Measurements from ENCODE around the gene CSN2. TPM values are rescaled to one million over a fixed set of nuclear protein-coding genes. Genes with fewer than 3 reads are reported as not detected.

The CSN2 gene
- total RNA-seq, 2 experiments from 2014 or later, result not detected

DNA sequence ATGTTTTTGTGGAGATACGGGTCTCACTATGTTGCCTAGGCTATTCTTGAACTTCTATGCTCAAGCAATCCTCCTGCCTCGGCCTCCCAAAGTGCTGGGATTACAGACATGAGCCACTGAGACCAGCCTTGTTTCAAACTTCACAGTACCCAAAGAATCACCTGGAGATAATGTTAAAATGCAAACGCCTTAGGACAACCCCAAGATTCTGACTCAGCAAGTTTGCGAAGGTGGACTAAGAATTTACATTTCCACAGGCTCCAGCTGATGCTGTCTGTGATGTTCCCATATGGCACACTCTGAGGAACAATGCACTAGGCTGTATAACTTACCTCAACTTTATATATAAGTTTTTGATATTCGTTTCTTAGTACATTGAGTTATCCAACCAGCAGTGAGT is 29.3 kb upstream of the CSN2 start:
- Histone ChIP-seq H3K4me2 (ENCODE audit: low read length) (no peak overlapping the region), H3K4me1 (ENCODE audit: insufficient read depth, low read length, poor library complexity, severe bottlenecking) (no peaks in the 10 kb centered on the region), H4K20me1 (ENCODE audit: insufficient read depth, low read length) (no peaks in the 10 kb centered on the region), H3K36me3 (ENCODE audit: insufficient read depth, low read length) (no peaks in the 10 kb centered on the region), H3K79me2 (ENCODE audit: insufficient read depth, low read depth, low read length) (no peaks in the 10 kb centered on the region), H3K4me3 (ENCODE audit: low read depth, low read length, poor library complexity, severe bottlenecking) (no peak overlapping the region), H2AFZ (ENCODE audit: low read length) (no peak overlapping the region), H3K9me3 (ENCODE audit: low read length) (no peaks in the 10 kb centered on the region), H3K9me2 (ENCODE audit: insufficient read depth, low read length) (no peaks in the 10 kb centered on the region), H3K27ac (ENCODE audit: low read depth, low read length, poor library complexity, severe bottlenecking) (no peak overlapping the region)
- ChIA-PET POLR2A (interaction anchor here (0.5 kb wide), 1 partner anchor 24 kb away, joined by 3 read pairs; no protein-coding TSS in a partner anchor), CTCF (ENCODE audit: unreplicated experiment) (no interaction called here)
- DNase-seq (ENCODE audit: low spot score), result no peak
- TF ChIP-seq EZH2phosphoT487 (IDR thresholded peaks at IDR 0.05; ENCODE audit: borderline replicate concordance, low read depth, low read length), result no peak
- TF ChIP-seq, protein P1, sequence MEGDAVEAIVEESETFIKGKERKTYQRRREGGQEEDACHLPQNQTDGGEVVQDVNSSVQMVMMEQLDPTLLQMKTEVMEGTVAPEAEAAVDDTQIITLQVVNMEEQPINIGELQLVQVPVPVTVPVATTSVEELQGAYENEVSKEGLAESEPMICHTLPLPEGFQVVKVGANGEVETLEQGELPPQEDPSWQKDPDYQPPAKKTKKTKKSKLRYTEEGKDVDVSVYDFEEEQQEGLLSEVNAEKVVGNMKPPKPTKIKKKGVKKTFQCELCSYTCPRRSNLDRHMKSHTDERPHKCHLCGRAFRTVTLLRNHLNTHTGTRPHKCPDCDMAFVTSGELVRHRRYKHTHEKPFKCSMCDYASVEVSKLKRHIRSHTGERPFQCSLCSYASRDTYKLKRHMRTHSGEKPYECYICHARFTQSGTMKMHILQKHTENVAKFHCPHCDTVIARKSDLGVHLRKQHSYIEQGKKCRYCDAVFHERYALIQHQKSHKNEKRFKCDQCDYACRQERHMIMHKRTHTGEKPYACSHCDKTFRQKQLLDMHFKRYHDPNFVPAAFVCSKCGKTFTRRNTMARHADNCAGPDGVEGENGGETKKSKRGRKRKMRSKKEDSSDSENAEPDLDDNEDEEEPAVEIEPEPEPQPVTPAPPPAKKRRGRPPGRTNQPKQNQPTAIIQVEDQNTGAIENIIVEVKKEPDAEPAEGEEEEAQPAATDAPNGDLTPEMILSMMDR (conservative IDR thresholded peaks at IDR 0.05; ENCODE audit: low read length), result no peak
- intact Hi-C loops (cut with micrococcal nuclease; ENCODE audit: unreplicated experiment), result no loop called here
- BruUV-seq (replicated peaks), result no TSS peak

- Histone ChIP-seq H2AFZ (ENCODE audit: low read length) (no peak overlapping the region), H3K9me3 (ENCODE audit: low read length) (no peaks in the 10 kb centered on the region), H3K9me2 (ENCODE audit: insufficient read depth, low read length) (no peaks in the 10 kb centered on the region), H3K4me3 (ENCODE audit: low read depth, low read length, poor library complexity, severe bottlenecking) (no peak overlapping the region), H3K79me2 (ENCODE audit: insufficient read depth, low read depth, low read length) (no peaks in the 10 kb centered on the region), H3K4me2 (ENCODE audit: low read length) (no peak overlapping the region), H3K27ac (ENCODE audit: low read depth, low read length, poor library complexity, severe bottlenecking) (no peak overlapping the region), H3K36me3 (ENCODE audit: insufficient read depth, low read length) (no peaks in the 10 kb centered on the region), H4K20me1 (ENCODE audit: insufficient read depth, low read length) (no peaks in the 10 kb centered on the region), H3K4me1 (ENCODE audit: insufficient read depth, low read length, poor library complexity, severe bottlenecking) (no peaks in the 10 kb centered on the region)
- intact Hi-C loops (cut with micrococcal nuclease; ENCODE audit: unreplicated experiment), result no loop called here
- ChIA-PET POLR2A (no interaction called here), CTCF (ENCODE audit: unreplicated experiment) (no interaction called here)
- no peak for DNase-seq (ENCODE audit: low spot score)
- no TSS peak for BruUV-seq (replicated peaks)
- no peak for TF ChIP-seq EZH2phosphoT487 (IDR thresholded peaks at IDR 0.05; ENCODE audit: borderline replicate concordance, low read depth, low read length)
Measured at GRCh38 chr4:69991016-69991415, 25.5 kb upstream of the CSN2 start.

DNA sequence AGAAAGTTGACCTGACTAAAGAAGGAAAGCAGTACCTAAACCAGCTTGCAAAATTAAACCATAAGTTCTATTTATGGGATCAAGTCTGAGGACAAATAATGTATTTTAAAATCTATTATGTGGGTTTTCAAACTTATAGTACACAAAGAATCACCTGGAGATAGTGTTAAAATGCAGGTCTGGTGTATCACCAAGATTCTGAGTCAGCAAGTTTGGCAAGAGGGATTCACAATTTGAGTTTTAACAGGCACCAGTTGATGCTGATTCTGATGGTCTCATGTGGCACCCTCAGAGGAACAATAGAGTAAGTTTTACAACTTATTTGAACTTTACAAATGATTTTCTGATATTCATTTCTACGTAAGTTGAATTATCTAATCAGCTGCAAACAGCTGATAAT is 21.1 kb upstream of the CSN2 start:
- no peaks in the 10 kb centered on the region for H3K9me2 ChIP-seq (ENCODE audit: insufficient read depth, low read length)
- H3K79me2 ChIP-seq (ENCODE audit: insufficient read depth, low read depth, low read length), result no peaks in the 10 kb centered on the region
- H3K9me3 ChIP-seq (ENCODE audit: low read length), result no peaks in the 10 kb centered on the region
- H2AFZ ChIP-seq (ENCODE audit: low read length), result no peak overlapping the region
- TF ChIP-seq, protein P1 (conservative IDR thresholded peaks at IDR 0.05; ENCODE audit: low read length), result no peak
- no peak for TF ChIP-seq EZH2phosphoT487 (IDR thresholded peaks at IDR 0.05; ENCODE audit: borderline replicate concordance, low read depth, low read length)
- H3K4me1 ChIP-seq (ENCODE audit: insufficient read depth, low read length, poor library complexity, severe bottlenecking), result no peaks in the 10 kb centered on the region
- no peak for DNase-seq (ENCODE audit: low spot score)
- H3K4me2 ChIP-seq (ENCODE audit: low read length), result no peak overlapping the region
- ChIA-PET POLR2A (interaction anchor here (0.6 kb wide), 1 partner anchor 28 kb away, joined by 3 read pairs; no protein-coding TSS in a partner anchor), CTCF (ENCODE audit: unreplicated experiment) (no interaction called here)
- BruUV-seq (replicated peaks), result no TSS peak
- H3K36me3 ChIP-seq (ENCODE audit: insufficient read depth, low read length), result no peaks in the 10 kb centered on the region
- no peak overlapping the region for H3K27ac ChIP-seq (ENCODE audit: low read depth, low read length, poor library complexity, severe bottlenecking)
- intact Hi-C loops (cut with micrococcal nuclease; ENCODE audit: unreplicated experiment), result no loop called here
- H3K4me3 ChIP-seq (ENCODE audit: low read depth, low read length, poor library complexity, severe bottlenecking), result no peak overlapping the region
- no peaks in the 10 kb centered on the region for H4K20me1 ChIP-seq (ENCODE audit: insufficient read depth, low read length)

Measured in OCI-LY7 (cell line).